ENCODE data around the gene CAMK2G. TPM values are rescaled to one million over a fixed set of nuclear protein-coding genes. Genes with fewer than 3 reads are reported as not detected.
A peak's percentile ranks its signal among the peaks of the same experiment; 100 is the strongest.

The CAMK2G gene
- total RNA-seq, 1 experiment from 2014 or later: 179 TPM

GRCh38 chr10:73907841-73908517 lies 33.6 kb upstream of the CAMK2G start:
- POLR2A ChIA-PET (ENCODE audit: unreplicated experiment): interaction anchor here (0.7 to 7.2 kb wide), 4 partner anchors 9 to 110 kb away, joined by 3 to 182 read pairs (median 24); no protein-coding TSS in a partner anchor
- Histone ChIP-seq H3K4me3 (ENCODE audit: low read length) (no peak overlapping the region), H3K36me3 (ENCODE audit: low read depth, low read length) (peaks cover 16% of the 10 kb centered on the region)

GRCh38 chr10:73906524-73907447 lies 32.4 kb upstream of the CAMK2G start:
- H3K9ac ChIP-seq (ENCODE audit: low read length): peak overlapping the region; percentile 55
- no peaks in the 10 kb centered on the region for H3K27me3 ChIP-seq (ENCODE audit: low read length)
- POLR2A ChIA-PET (ENCODE audit: unreplicated experiment): interaction anchor here (0.5 to 7.2 kb wide), 10 partner anchors 8 to 281 kb away, joined by 3 to 182 read pairs (median 4); partner anchors contain the start of gene VCL
- peak overlapping the region; percentile 46 for H3K4me2 ChIP-seq (ENCODE audit: low read length)
- CTCF ChIA-PET: interaction anchor here (0.6 to 4.5 kb wide), 6 partner anchors 12 to 175 kb away, joined by 3 to 90 read pairs (median 7); no protein-coding TSS in a partner anchor
- no peaks in the 10 kb centered on the region for H3K9me3 ChIP-seq (ENCODE audit: low read length)
- H3K4me1 ChIP-seq (ENCODE audit: insufficient read depth, low read length): peaks cover 71% of the 10 kb centered on the region
- peaks cover 43% of the 10 kb centered on the region for H3F3A ChIP-seq (ENCODE audit: low read length, unreplicated experiment)
- peaks cover 5% of the 10 kb centered on the region for H3K36me3 ChIP-seq (ENCODE audit: low read depth, low read length)
- peak; percentile 100 for DNase-seq
- H3K27ac ChIP-seq (ENCODE audit: low read length): peak overlapping the region; percentile 78
- ATAC-seq: peak; percentile 52
- H2AFZ ChIP-seq (ENCODE audit: low read length): peak overlapping the region; percentile 3; the same call in 1 of the 2 replicates
- H3K4me3 ChIP-seq (ENCODE audit: low read length): peak overlapping the region; percentile 0; the same call in 1 of the 2 replicates
- H3K9me2 ChIP-seq (replicated peaks; ENCODE audit: low read length): no peaks in the 10 kb centered on the region
- intact Hi-C loops (cut with micrococcal nuclease): loop anchor here (1.0 kb wide), 1 partner anchor 26 kb away; no protein-coding TSS in a partner anchor
- no peak for TF ChIP-seq CTCF (conservative IDR thresholded peaks at IDR 0.05; ENCODE audit: low read depth, low read length)
- no peak for TF ChIP-seq EZH2phosphoT487 (IDR thresholded peaks at IDR 0.05; ENCODE audit: borderline replicate concordance, low read length)
- TF ChIP-seq EZH2 (IDR thresholded peaks at IDR 0.05; ENCODE audit: low read length, unreplicated experiment): no peak
- H4K20me1 ChIP-seq (ENCODE audit: low read length): peaks cover 5% of the 10 kb centered on the region
- peaks cover 24% of the 10 kb centered on the region for H3K79me2 ChIP-seq (ENCODE audit: low read length)
- BruUV-seq (replicated peaks): no TSS peak

More at GRCh38 chr10:73907841-73908517, 33.6 kb upstream of the CAMK2G start:
- TF ChIP-seq EZH2phosphoT487 (IDR thresholded peaks at IDR 0.05; ENCODE audit: borderline replicate concordance, low read length): no peak
- TF ChIP-seq EZH2 (IDR thresholded peaks at IDR 0.05; ENCODE audit: low read length, unreplicated experiment): no peak
- no peak for TF ChIP-seq CTCF (conservative IDR thresholded peaks at IDR 0.05; ENCODE audit: low read depth, low read length)
- intact Hi-C loops (cut with micrococcal nuclease): no loop called here
- H3K27ac ChIP-seq (ENCODE audit: low read length): peak overlapping the region; percentile 78
- H3K79me2 ChIP-seq (ENCODE audit: low read length): peaks cover 36% of the 10 kb centered on the region
- H4K20me1 ChIP-seq (ENCODE audit: low read length): peaks cover 15% of the 10 kb centered on the region
- peak overlapping the region; percentile 55 for H3K9ac ChIP-seq (ENCODE audit: low read length)
- no TSS peak for BruUV-seq (replicated peaks)
- H3K27me3 ChIP-seq (ENCODE audit: low read length): no peaks in the 10 kb centered on the region
- no peak overlapping the region for H2AFZ ChIP-seq (ENCODE audit: low read length)
- ATAC-seq (no peak), DNase-seq (peak; percentile 85)
- peak overlapping the region; percentile 46 for H3K4me2 ChIP-seq (ENCODE audit: low read length)
- H3F3A ChIP-seq (ENCODE audit: low read length, unreplicated experiment): peaks cover 48% of the 10 kb centered on the region
- no peaks in the 10 kb centered on the region for H3K9me2 ChIP-seq (replicated peaks; ENCODE audit: low read length)
- CTCF ChIA-PET: interaction anchor here (0.5 to 4.5 kb wide), 6 partner anchors 9 to 347 kb away, joined by 3 to 90 read pairs (median 4); no protein-coding TSS in a partner anchor
- peaks cover 78% of the 10 kb centered on the region for H3K4me1 ChIP-seq (ENCODE audit: insufficient read depth, low read length)
- H3K9me3 ChIP-seq (ENCODE audit: low read length): no peaks in the 10 kb centered on the region
